Stimulated activated CD8-positive, alpha-beta memory T cell treated with anti-CD3 and anti-CD28 coated beads, Interleukin-7, amount 100 ng/mL, for 1 hour (primary cell): ENCODE results near the gene TRIM37.
"Not testable (repeated sequence)": the region's sequence is repeated elsewhere in the genome, so short reads cannot be mapped to it uniquely, and the experiment has no call there.

Experiments
- DNase-seq, 2 donors: peaks; one replicate each; pipeline ENCODE4 v3.0.0-alpha.2; 2020; ENCODE audit warnings: low read depth in 2 of 2

Gene TRIM37

GRCh38 chr17:59115474-59115873 is 8.8 kb upstream of the TRIM37 start:
- no peak for DNase-seq

- DNase-seq, result no peak
Observed at GRCh38 chr17:59111539-59111938, 4.9 kb upstream of the TRIM37 start.

GRCh38 chr17:59110973-59111372 is 4.3 kb upstream of the TRIM37 start:
- no peak for DNase-seq

- DNase-seq, result no peak
Observed at GRCh38 chr17:59108400-59109102, 1.9 kb upstream of the TRIM37 start.

- DNase-seq, result no peak
Observed at GRCh38 chr17:59107306-59107670, 608 bp upstream of the TRIM37 start.

- DNase-seq, result peak; percentile 37 to 41
Observed at GRCh38 chr17:59105852-59106462, 723 bp downstream of the TRIM37 start.

- no peak for DNase-seq
Observed at GRCh38 chr17:59101178-59101577, 5.5 kb downstream of the TRIM37 start.

GRCh38 chr17:59097876-59098275 is 8.8 kb downstream of the TRIM37 start:
- no peak for DNase-seq

GRCh38 chr17:59094861-59095530 is 11.7 kb downstream of the TRIM37 start:
- no peak for DNase-seq

GRCh38 chr17:59093702-59094231 is 12.9 kb downstream of the TRIM37 start:
- no peak for DNase-seq

GRCh38 chr17:59093145-59093701 is 13.5 kb downstream of the TRIM37 start:
- no peak for DNase-seq

- DNase-seq, result not testable (repeated sequence)
Observed at GRCh38 chr17:59090593-59090992, 16.1 kb downstream of the TRIM37 start.

- DNase-seq, result no peak
Observed at GRCh38 chr17:59084154-59084553, 22.5 kb downstream of the TRIM37 start.

GRCh38 chr17:59074494-59074893 is 32.2 kb downstream of the TRIM37 start:
- no peak for DNase-seq

- no peak for DNase-seq
Observed at GRCh38 chr17:59073972-59074371, 32.7 kb downstream of the TRIM37 start.

GRCh38 chr17:59069856-59070255 is 36.8 kb downstream of the TRIM37 start:
- no peak for DNase-seq

- DNase-seq, result no peak
Observed at GRCh38 chr17:59067756-59068155, 38.9 kb downstream of the TRIM37 start.

GRCh38 chr17:59067340-59067739 is 39.3 kb downstream of the TRIM37 start:
- DNase-seq, result no peak

GRCh38 chr17:59062509-59062908 is 44.2 kb downstream of the TRIM37 start:
- DNase-seq, result no peak

GRCh38 chr17:59056857-59057256 is 49.8 kb downstream of the TRIM37 start:
- DNase-seq, result no peak

GRCh38 chr17:59049798-59050197 is 56.9 kb downstream of the TRIM37 start:
- DNase-seq, result no peak

GRCh38 chr17:59047616-59048015 is 59.1 kb downstream of the TRIM37 start:
- DNase-seq, result no peak

GRCh38 chr17:59046192-59046591 is 60.5 kb downstream of the TRIM37 start:
- DNase-seq, result no peak
